HG02884 (cell line): Measurements from ENCODE around the gene MYO5B.

Experiments used
- ATAC-seq: cut with Tn5 transposase; IDR thresholded peaks from one replicate; pipeline ENCODE4 v1.9.1; 2021; ENCODE audit warnings: mild to moderate bottlenecking, moderate library complexity; ENCODE audit not compliant: unreplicated experiment

MYO5B gene

GRCh38 chr18:50024466-50024865 lies 170.5 kb downstream of the MYO5B start:
- no peak for ATAC-seq

- no peak for ATAC-seq
These were observed 172.0 kb downstream of the MYO5B start for GRCh38 chr18:50022985-50023384.

GRCh38 chr18:50014606-50015005 lies 180.3 kb downstream of the MYO5B start:
- no peak for ATAC-seq

GRCh38 chr18:50013363-50014138 lies 181.4 kb downstream of the MYO5B start:
- no peak for ATAC-seq

- no peak for ATAC-seq
These were observed 183.0 kb downstream of the MYO5B start for GRCh38 chr18:50011813-50012435.

GRCh38 chr18:50009773-50010335 lies 185.1 kb downstream of the MYO5B start:
- peak; percentile 87 for ATAC-seq

DNA sequence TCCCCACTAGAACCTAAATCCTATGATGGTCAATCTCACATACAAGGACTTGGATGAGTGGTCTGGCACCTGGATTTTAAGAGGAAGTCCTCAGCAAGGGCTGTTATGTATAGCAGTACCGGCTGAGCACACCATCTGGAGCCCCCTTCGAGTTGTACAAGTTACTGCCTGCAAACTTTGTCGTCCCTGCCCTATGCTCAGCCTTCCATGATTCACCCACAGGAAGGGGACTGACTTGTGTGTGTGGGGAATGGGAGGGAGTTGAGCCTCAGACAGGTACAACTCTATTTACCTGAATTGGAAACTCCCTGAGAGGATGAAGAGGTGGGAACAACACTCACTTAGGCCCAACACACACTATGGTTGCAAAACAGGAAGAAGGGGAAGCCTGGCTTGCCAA lies 186.6 kb downstream of the MYO5B start:
- ATAC-seq: no peak

DNA sequence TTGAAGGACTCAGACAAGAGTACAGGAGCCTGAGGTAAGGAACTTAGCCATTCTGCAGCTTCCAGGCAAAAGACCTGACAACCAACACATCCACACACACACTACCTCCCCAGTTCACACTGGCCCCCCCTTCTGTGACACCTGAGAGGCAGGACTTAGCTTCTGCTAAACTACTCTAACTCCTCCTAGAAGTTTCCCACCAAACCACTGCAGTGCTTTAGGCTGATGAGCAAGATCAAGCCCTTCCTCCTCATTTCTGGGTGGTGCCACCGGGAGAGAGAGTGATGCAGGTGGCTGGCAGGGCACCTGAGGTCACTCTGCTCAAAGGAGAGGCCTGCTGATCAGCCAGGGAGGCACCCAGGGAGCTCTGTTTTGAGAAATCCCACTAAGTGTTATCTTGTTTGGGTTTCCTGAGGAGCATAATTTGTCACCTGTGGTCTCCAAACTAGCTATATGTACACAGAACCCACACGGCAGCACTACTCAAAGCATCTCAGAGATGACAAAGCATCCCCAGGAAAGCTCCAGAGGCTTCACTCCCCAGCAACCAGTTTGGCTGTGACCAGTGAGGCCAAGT lies 188.4 kb downstream of the MYO5B start:
- ATAC-seq: no peak

DNA sequence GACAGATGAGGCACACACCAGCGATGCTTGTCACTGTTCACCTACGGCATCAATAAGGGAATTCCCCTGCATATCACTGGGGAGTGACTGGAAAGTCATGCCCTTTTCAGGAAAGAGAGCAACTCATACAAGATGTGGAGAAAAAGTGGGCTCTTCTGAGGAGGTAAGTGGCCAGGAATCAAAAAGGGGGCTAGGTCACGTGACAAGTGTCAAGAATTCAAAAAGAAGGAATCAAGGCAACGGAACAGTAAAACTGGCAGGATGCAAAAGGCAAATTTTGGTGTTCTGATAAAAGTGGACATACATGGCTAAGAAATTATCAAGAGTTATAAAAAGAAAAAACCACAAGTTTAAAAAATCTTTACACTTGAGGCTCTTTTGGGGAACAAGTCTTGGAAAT lies 190.9 kb downstream of the MYO5B start:
- no peak for ATAC-seq

DNA sequence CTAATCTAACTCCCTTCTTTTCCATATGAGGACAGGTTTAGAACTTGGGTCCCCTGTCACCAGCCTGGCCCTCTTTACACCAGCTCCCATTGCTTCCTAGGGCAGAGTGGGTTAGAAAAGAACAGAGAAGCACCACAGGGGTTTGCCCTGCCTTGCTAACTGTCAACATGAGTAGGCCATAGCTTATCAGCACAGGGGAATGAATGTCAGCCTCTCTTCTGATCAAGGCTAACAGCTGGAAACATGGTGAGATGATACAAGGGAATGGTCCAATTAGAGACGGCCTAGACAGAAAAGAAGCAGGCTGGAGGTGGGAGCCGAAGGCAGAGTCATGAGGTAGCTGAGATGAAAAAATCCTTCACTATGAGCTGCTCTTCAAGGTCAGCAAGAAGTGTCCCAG lies 192.2 kb downstream of the MYO5B start:
- ATAC-seq: no peak

GRCh38 chr18:50000227-50000626 lies 194.7 kb downstream of the MYO5B start:
- no peak for ATAC-seq

DNA sequence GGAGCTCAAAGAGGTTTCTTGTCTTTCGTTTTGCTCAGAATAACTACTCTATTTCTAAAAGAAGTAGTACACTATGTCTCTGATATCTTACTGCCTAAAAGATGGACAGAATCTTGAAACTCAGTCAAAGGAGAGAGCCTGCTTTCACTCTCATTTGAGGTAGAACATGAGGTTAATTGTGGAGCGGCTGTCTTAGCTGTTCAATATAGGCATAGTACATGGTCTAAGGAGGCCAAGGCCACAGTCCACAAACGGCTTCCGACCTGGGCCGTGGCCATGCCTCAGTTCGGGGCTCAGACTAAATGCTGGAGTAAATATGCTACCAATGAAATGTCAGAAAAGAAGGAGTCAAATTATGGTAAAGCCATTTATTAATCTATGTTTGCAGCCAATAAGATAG lies 195.8 kb downstream of the MYO5B start:
- ATAC-seq: no peak

GRCh38 chr18:49997558-49997957 lies 197.4 kb downstream of the MYO5B start:
- no peak for ATAC-seq

DNA sequence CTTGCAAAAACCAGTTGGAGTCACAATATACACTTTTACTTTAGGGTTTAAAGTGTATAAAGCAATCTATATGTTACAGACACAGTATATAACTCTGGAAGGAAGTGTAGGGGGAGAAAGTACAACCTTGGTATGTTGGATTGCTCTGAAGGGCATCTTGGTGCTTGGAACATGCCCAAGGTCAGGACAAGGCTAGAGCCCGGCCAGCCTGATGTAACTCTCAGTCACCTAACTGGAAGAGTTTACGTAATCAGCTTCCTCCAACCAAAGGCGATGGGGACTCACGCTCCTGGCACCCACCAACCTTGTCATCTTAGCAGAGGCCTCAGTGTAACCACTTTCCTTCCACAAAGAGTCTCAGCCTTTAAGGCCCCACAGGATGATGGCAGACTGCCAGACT lies 200.5 kb downstream of the MYO5B start:
- ATAC-seq: no peak

DNA sequence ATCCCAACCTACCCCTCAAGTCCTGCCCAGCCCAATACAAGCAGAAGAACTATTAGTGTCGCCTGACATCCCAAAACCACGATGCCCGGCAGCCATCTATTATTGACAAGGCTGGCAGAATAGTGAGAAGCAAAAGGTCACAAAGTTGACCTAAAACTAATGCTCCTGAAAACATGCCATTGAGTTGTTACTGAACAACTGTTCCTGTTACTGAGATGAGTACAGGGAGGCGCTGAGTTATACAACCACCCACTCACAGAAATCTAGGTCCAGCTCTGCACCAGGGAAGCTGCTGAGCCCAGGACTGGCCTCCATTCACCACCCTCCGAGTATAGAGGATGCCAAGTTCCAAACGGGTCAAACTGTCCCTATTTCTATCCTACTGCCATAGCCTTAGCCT lies 201.6 kb downstream of the MYO5B start:
- no peak for ATAC-seq

DNA sequence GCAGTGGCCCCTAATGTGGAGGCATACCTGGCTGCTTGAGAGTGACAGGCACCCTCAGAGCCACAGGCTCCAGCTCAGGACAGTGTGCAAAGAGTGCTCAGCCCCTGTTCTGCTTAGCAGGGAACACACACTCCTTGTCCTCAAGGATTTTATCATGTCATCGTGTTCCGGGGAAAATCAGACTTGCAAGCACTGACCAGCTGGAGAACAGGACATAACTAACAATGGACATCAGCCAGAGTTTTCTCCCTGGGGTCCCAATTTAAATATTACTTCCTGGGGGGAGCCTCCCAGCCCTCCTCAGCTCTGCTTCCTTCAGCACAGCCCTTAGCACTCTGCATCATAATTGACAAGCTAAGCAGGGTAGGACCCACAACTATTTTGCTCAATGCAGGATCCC lies 206.2 kb downstream of the MYO5B start:
- ATAC-seq: no peak

- ATAC-seq: no peak
These were observed 206.8 kb downstream of the MYO5B start for GRCh38 chr18:49988101-49988500.

DNA sequence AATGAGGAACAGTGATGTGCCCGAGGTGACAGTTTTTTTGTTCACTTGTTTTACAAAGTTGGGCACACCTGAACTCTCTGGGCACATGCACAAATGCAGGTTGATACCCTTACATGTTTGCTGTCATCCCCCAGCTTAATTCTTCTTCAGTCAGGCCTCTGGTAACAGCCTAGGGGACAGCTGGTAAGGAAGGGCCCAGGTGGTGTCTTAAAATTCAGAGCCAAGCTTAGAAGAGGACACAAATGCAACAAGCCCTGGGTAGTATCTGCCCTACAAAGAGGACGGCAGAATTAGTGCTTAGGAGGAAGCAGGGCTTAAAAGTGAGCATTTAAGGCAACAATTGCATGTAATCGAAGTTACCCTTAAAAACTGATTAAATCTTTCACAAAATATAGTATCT lies 209.7 kb downstream of the MYO5B start:
- no peak for ATAC-seq

DNA sequence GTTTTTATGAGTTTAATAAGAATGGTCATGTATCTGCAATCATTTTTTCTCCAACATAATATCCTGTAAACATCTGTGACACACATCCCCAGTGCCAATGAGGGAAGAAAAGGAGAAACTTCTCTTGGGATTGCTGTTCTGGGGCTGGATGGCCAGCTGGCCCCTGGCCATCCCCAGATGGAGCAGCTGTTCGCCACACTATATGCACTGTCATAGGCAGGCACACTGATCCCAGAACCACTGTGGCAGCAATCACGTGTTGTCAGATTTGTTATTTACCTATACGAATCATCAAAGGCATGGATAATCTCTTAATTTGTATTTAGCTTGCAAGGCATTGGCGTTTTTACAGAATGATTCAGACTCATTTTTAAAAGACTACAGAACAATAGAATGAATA lies 214.1 kb downstream of the MYO5B start:
- no peak for ATAC-seq

DNA sequence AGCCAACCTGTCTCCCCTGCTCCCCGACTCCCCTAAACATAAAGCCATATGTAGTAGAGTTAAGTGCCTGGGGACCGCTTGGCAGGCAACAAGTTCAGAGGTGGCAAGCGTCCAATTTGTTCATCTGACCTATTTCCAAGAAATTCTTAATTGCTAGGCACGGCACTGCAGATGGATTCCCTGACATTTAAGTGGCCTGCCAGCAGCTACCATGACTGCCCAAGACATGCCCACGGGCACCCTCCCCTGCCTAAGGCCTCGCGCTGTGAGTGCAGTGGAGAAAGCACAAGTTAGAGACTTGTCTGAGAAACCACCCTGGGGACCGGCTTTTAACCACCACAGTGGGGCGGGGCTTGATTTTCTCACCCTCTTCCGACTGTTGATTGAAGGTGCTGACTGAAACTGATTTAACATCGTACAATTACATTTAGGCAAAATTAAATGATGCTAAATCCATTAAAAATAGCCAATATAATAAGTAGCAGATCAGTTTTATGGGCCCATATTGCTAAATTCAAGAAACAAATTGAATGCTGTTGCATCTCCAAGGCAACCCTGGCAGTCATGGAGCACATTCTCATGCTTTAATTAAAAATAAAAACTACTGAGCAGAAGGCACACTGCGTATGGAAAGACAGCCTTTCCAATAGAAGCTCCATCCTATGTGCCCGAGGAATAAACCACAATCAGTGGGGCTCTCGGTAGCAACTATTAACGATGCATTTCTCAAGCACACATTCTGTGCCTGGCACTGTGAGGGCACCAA lies 218.0 kb downstream of the MYO5B start:
- no peak for ATAC-seq

DNA sequence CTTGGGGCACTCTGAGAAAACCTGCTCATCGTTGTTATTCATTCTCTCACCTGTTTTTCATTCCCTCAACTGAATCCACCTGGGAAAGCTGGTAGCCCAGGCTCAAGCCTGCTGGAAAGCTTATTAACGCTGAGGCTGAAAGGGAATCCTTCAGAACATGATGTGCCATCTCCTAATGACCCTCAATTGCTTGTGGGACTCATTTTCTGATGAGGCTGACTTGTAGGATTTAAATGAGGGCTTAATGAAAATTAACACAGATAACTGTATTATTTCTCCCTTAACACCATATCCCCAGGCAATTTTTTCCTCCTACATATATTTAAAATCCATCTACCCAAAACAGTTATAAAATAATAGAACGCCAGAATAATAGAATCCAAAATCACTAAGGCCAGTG lies 218.9 kb downstream of the MYO5B start:
- ATAC-seq: no peak
